ENCODE results near the gene MS4A10.

GRCh38 chr11:60776167-60776566 lies 9.0 kb upstream of the MS4A10 start:
- TF ChIP-seq CTCF (conservative IDR thresholded peaks at IDR 0.05; ENCODE audit: low read depth, low read length), result no peak
- no peak for TF ChIP-seq EZH2 (IDR thresholded peaks at IDR 0.05; ENCODE audit: low read length, unreplicated experiment)
- no peak for TF ChIP-seq EZH2phosphoT487 (IDR thresholded peaks at IDR 0.05; ENCODE audit: borderline replicate concordance, low read length)

All from PC-3 (cell line).